GM18517 (cell line): ENCODE measurements around the gene LSM14A.
"Not testable (repeated sequence)": the region's sequence is repeated elsewhere in the genome, so short reads cannot be mapped to it uniquely, and the experiment has no call there.

Experiments
- ATAC-seq: cut with Tn5 transposase; IDR thresholded peaks from one replicate; pipeline ENCODE4 v1.9.1; 2021; ENCODE audit warnings: mild to moderate bottlenecking, moderate library complexity; ENCODE audit not compliant: unreplicated experiment

The LSM14A gene

DNA sequence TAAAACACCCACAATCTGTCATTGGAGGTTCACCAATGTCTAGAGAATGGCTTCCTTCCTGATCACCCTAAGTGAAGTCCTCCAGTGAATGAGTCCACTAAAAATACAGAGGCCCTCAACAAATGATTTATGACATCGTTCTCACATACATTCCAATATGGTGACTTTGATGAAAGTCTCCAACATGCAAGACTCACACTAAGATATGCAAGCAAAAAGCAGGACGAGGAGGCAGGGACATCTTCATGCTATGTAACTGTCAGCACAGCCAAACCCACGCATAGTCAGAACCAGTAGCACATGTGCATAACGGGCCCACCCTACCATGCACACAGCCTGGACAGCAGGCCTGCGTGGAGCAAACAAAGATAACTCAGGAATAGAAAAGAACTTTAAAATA is 16.6 kb upstream of the LSM14A start:
- ATAC-seq, result no peak

- ATAC-seq, result not testable (repeated sequence)
Measured at GRCh38 chr19:34158966-34159365, 13.3 kb upstream of the LSM14A start.

- not testable (repeated sequence) for ATAC-seq
Measured at GRCh38 chr19:34159541-34159940, 12.8 kb upstream of the LSM14A start.

- ATAC-seq, result not testable (repeated sequence)
Measured at GRCh38 chr19:34161902-34162301, 10.4 kb upstream of the LSM14A start.

DNA sequence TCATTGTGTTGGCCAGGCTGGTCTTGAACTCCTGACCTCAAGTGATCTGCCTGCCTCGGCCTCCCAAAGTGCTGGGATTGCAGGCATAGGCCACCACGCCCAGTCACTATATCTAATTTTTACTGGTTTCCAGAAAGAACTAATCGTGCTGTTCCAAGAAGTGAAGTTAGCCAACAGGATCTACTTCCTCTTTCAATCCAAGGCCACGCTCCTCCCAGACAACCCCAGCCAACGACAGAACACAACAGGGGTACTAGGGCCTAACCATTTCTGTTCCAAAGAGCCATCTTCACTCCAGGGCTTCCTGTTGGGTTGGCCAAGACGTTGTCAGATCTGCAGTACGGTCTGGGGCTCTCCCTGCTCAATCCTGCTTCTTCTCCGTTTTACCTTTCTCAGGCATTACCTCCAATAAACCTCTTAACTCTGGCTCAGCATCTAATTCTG is 7.0 kb upstream of the LSM14A start:
- no peak for ATAC-seq

GRCh38 chr19:34169475-34170199 is 2.7 kb upstream of the LSM14A start:
- ATAC-seq, result not testable (repeated sequence)

GRCh38 chr19:34171539-34171876 is 796 bp upstream of the LSM14A start:
- peak; percentile 19 for ATAC-seq

DNA sequence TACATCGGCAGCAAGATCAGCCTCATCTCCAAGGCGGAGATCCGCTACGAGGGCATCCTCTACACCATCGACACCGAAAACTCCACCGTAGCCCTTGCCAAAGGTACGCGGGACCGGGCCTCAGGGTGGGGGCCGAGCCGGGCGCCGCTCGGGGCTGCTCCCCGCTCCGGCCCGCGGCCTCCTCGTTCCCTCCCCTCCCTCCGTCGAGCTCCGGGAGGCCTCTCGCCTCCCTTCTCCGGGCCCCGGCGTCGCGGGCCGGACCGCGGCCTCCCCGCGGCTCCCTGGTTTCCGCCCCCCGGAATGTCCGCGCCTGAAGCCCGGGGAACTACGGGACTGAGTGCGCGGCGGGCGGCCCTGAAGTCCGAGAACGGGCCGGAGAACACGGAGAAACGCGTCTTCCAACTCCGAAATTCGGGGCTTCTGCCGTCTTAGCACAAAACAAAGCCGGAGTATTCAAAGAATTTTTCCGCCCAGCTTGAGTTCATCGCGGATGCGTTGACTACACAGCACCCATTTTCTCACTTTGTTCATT is 423 bp downstream of the LSM14A start:
- ATAC-seq, result peak; percentile 39

GRCh38 chr19:34173193-34173956 is 1.1 kb downstream of the LSM14A start:
- ATAC-seq, result no peak

DNA sequence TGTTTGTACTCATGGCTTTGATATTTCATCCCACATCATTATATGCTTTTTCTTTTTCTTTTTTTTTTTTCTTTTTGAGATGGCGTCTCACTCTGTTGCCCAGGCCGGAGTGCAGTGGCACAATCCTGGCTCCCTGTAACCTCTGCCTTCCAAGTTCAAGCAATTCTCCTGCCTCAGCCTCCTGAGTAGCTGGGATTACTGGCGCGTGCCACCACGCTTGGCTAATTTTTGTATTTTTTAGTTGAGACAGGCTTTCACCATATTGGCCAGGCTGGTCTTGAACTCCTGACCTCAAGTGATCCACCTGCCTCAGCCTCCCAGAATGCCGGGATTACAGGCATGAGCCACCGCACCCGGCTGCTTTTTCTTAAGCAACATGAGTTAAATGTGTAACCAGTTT is 2.9 kb downstream of the LSM14A start:
- ATAC-seq, result not testable (repeated sequence)

DNA sequence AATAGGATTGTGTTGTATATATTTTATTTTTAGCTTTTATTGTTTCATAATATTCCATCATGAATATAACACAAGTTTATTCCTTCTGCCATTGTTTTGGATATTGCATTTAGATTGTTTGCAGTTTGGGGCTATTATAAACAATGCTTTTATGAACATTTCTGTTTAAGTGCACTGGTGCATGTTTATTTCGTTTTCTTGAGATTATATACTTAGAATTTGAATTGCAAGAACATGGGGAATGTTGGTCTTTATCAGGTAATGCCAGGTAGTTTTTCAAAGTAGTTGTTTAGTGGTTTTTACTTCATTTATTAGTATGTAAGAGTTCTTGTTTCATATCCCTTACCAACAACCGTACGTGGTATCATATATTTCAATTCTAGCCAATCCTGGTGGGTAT is 4.3 kb downstream of the LSM14A start:
- no peak for ATAC-seq

DNA sequence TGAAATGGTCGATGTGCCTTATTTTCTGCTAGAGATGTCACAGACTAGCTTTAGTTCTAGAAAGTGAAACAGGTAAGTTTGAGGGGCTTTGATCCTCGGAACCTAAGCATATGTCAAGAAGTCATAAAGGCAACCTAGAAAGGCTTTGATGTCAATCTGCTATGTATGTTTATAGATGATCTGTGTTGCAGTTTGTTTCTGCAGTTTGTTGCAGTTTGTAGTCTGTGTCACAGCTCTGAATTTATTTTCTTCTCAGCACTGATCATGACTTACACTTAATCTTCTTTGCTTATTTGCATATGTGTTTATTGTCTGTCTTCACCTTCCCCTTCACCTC is 5.9 kb downstream of the LSM14A start:
- ATAC-seq, result no peak

DNA sequence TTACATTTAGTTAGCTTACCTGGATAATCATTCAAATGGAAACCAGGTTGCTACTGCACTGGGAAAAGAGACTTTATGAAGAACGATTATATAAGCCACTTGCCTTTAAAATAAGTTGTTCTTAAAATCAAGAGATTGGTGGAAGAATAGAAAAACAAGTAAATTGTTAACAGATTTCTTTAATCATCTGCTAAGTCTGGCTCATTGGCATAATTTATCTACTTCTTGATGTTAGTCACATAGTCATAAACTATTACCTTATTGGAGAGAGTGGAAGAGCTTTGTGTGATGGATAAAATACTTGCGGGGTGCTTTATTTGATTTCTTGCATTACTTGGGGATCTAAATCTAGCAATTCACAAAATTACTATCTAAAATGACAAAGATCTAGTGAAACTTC is 6.8 kb downstream of the LSM14A start:
- no peak for ATAC-seq

GRCh38 chr19:34180273-34180672 is 8.0 kb downstream of the LSM14A start:
- ATAC-seq, result no peak

DNA sequence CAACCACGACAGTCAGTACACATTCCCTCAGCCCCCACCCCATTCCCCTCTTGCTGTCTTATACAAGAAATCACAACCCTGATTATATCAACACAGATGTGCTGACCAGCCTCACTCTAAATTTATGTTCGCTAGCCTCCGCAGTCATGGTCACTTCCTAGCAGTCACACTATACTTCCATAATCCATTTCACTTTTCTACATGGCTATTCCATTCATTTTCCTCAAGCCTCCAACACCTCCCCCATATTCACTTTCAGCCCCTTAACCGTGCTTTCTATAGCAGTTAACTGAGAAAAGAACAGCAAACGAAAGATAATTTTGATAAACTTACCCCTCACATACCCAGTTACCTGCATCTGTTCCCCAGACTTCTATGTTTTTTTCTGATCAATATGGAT is 8.4 kb downstream of the LSM14A start:
- ATAC-seq, result no peak

DNA sequence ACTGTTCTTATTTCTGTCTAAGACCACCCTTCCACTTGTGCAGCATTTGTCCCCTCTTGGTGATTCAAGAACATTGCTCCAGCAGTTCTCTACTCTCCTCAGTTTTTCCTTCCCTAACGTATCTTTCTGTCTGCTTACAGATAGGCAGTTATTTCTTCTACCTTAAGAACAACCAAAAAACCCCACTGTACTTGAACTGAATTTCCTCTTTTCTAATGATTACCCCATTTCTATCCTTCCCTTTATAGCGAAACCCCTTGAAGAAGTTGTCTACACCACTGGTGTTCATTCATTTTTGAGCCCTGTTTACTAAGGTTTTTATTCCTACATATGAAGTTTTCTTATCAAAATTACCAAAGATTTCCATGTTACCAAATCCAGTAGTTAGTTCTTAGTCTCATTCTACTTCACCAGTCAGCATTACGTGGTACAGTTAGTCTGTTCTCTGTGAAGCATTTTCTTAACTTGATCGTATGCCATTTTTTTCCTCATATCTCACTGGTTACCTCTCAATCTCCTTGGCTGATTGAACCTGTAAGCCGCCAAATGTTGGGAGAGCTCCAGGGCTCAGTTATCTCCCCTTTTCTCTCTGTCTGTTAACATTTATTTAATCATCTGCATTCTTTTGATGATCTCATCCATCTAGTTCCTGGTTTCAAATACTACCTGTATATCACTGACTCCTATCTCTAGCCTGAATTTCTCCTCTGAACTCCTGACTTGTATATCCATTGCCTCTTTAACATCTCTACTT is 9.0 kb downstream of the LSM14A start:
- ATAC-seq, result no peak

DNA sequence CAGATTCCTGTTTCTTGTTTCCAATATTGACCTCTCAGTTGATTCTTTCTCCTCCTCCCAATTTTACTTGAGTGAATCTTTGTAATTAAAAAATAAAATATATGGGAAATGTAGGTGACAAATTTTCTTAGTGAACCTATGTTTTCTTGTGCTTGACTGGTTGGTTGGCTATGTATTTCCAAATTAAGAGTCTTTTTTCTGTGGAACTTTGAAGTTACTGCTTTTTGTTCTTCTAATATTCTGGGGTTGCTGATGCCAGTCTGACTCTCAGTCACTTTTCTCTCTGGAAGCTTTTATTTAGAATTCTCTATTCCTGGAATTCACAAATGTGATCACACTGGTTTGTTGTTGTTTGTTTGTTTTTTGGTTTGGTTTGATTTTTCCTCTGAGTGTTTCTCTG is 9.8 kb downstream of the LSM14A start:
- no peak for ATAC-seq

- ATAC-seq, result no peak
Measured at GRCh38 chr19:34184880-34185491, 12.7 kb downstream of the LSM14A start.

GRCh38 chr19:34186205-34186604 is 13.9 kb downstream of the LSM14A start:
- ATAC-seq, result no peak

DNA sequence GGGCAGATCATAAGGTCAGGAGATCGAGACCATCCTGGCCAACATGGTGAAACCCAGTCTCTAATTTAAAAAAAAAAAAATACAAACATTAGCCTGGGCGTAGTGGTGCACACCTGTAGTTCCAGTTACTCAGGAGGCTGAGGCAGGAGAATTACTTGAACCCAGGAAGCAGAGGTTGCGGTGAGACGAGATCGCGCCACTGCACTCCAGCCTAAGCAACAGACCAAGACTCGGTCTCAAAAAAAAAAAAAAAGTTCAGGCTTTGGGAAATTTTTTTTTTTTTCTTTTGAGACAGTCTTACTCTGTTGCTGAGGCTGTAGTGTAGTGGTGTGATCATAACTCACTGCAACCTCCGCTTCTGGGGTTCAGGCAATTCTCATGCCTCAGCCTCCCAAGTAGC is 14.7 kb downstream of the LSM14A start:
- no peak for ATAC-seq

GRCh38 chr19:34188408-34188807 is 16.1 kb downstream of the LSM14A start:
- ATAC-seq, result no peak
